Activated CD8-positive, alpha-beta memory T cell treated with anti-CD3 and anti-CD28 coated beads, Interleukin-2, amount 10 ng/mL, durations not matched to agents 7 days and 5 days (primary cell): Measurements from ENCODE around the gene TMED8. TPM values are rescaled to one million over a fixed set of nuclear protein-coding genes. Genes with fewer than 3 reads are reported as not detected.
A peak's percentile ranks its signal among the peaks of the same experiment; 100 is the strongest.

Experiments
- ATAC-seq: fragments of 150-1000 bp; cut with Tn5 transposase; one replicate; pipeline ENCODE4 v1.10.0; 2021; ENCODE audit warnings: moderate library complexity
- CTCF ChIA-PET: fragments of 350-600 bp; sonication (Branson Sonifier 250); formaldehyde crosslinking; loops from one replicate; lab custom pipeline; 2021; ENCODE audit warnings: antibody characterized with exemption; lab: Charles Lee
- DNase-seq: peaks from one replicate; pipeline ENCODE4 v3.0.0-alpha.2; 2020
- H3K27ac Mint-ChIP-seq: one replicate; pipeline ENCODE4 v1.8.0; 2021; ENCODE audit warnings: mild to moderate bottlenecking, mixed read lengths
- H3K27me3 Mint-ChIP-seq: one replicate; pipeline ENCODE4 v1.8.0; 2021; ENCODE audit warnings: mixed read lengths
- H3K36me3 Mint-ChIP-seq: one replicate; pipeline ENCODE4 v1.8.0; 2021; ENCODE audit warnings: mild to moderate bottlenecking, mixed read lengths
- H3K4me1 Mint-ChIP-seq: one replicate; pipeline ENCODE4 v1.8.0; 2021; ENCODE audit warnings: mixed read lengths
- H3K4me3 Mint-ChIP-seq: one replicate; pipeline ENCODE4 v1.8.0; 2021; ENCODE audit warnings: mild to moderate bottlenecking, moderate library complexity, mixed read lengths
- H3K9me3 Mint-ChIP-seq: one replicate; pipeline ENCODE4 v1.8.0; 2022; ENCODE audit warnings: low read depth, mixed read lengths
- total RNA-seq, 2 experiments: library from RNA; stranded (reverse); gene quantifications; one replicate each; pipeline ENCODE4 v1.2.3, GENCODE V29; 2021

The TMED8 gene
- total RNA-seq, 2 experiments from 2014 or later, result 17.6 to 24.4 TPM

- H3K9me3 Mint-ChIP-seq, result no peaks in the 10 kb centered on the region
- no peak for ATAC-seq
- no peak overlapping the region for H3K4me3 Mint-ChIP-seq
- no peaks in the 10 kb centered on the region for H3K36me3 Mint-ChIP-seq
- CTCF ChIA-PET, result interaction anchor here (3.6 to 3.9 kb wide), 2 partner anchors 11 to 162 kb away, joined by 72 to 170 read pairs; no protein-coding TSS in a partner anchor
- no peak overlapping the region for H3K27ac Mint-ChIP-seq
- H3K27me3 Mint-ChIP-seq, result no peaks in the 10 kb centered on the region
- DNase-seq, result no peak
- peaks cover 4% of the 10 kb centered on the region for H3K4me1 Mint-ChIP-seq
Measured at GRCh38 chr14:77314043-77314442, 62.9 kb downstream of the TMED8 start.

- Mint-ChIP-seq H3K36me3 (no peaks in the 10 kb centered on the region), H3K27ac (no peak overlapping the region), H3K27me3 (no peaks in the 10 kb centered on the region), H3K4me1 (peaks cover 6% of the 10 kb centered on the region), H3K4me3 (no peak overlapping the region), H3K9me3 (no peaks in the 10 kb centered on the region)
- DNase-seq (no peak), ATAC-seq (no peak)
- CTCF ChIA-PET, result interaction anchor here (0.9 to 3.9 kb wide), 2 partner anchors 12 to 162 kb away, joined by 4 to 72 read pairs; no protein-coding TSS in a partner anchor
Measured at GRCh38 chr14:77313371-77313770, 63.5 kb downstream of the TMED8 start.

- DNase-seq (no peak), ATAC-seq (no peak)
- no peak overlapping the region for H3K27ac Mint-ChIP-seq
- H3K4me3 Mint-ChIP-seq, result no peak overlapping the region
- CTCF ChIA-PET, result no interaction called here
- H3K27me3 Mint-ChIP-seq, result no peaks in the 10 kb centered on the region
- no peaks in the 10 kb centered on the region for H3K36me3 Mint-ChIP-seq
- H3K4me1 Mint-ChIP-seq, result peaks cover 10% of the 10 kb centered on the region
- H3K9me3 Mint-ChIP-seq, result no peaks in the 10 kb centered on the region
Measured at GRCh38 chr14:77311217-77311616, 65.7 kb downstream of the TMED8 start.

GRCh38 chr14:77310026-77310425, 66.9 kb downstream of the TMED8 start:
- ATAC-seq (no peak), DNase-seq (no peak)
- H3K27me3 Mint-ChIP-seq, result no peaks in the 10 kb centered on the region
- H3K36me3 Mint-ChIP-seq, result no peaks in the 10 kb centered on the region
- no peak overlapping the region for H3K27ac Mint-ChIP-seq
- H3K4me3 Mint-ChIP-seq, result no peak overlapping the region
- H3K4me1 Mint-ChIP-seq, result peaks cover 10% of the 10 kb centered on the region
- no peaks in the 10 kb centered on the region for H3K9me3 Mint-ChIP-seq
- CTCF ChIA-PET, result interaction anchor here (1.2 kb wide), 1 partner anchor 157 kb away, joined by 3 read pairs; no protein-coding TSS in a partner anchor

- H3K9me3 Mint-ChIP-seq, result no peaks in the 10 kb centered on the region
- ATAC-seq (no peak), DNase-seq (no peak)
- no peak overlapping the region for H3K27ac Mint-ChIP-seq
- H3K27me3 Mint-ChIP-seq, result peaks cover 3% of the 10 kb centered on the region
- no peak overlapping the region for H3K4me3 Mint-ChIP-seq
- CTCF ChIA-PET, result interaction anchor here (1.2 kb wide), 1 partner anchor 157 kb away, joined by 3 read pairs; no protein-coding TSS in a partner anchor
- peaks cover 17% of the 10 kb centered on the region for H3K4me1 Mint-ChIP-seq
- H3K36me3 Mint-ChIP-seq, result no peaks in the 10 kb centered on the region
Measured at GRCh38 chr14:77309131-77309530, 67.8 kb downstream of the TMED8 start.

GRCh38 chr14:77306851-77307496, 69.9 kb downstream of the TMED8 start:
- Mint-ChIP-seq H3K4me1 (peaks cover 32% of the 10 kb centered on the region), H3K36me3 (no peaks in the 10 kb centered on the region), H3K27me3 (peaks cover 3% of the 10 kb centered on the region), H3K9me3 (no peaks in the 10 kb centered on the region), H3K4me3 (no peak overlapping the region), H3K27ac (no peak overlapping the region)
- no peak for DNase-seq
- ATAC-seq, result no peak
- CTCF ChIA-PET, result interaction anchor here (0.9 to 10.6 kb wide), 3 partner anchors 8 to 24 kb away, joined by 3 to 170 read pairs (median 3); partner anchors contain the start of genes GSTZ1 and POMT2

- no peak for ATAC-seq
Measured at GRCh38 chr14:77306416-77306815, 70.5 kb downstream of the TMED8 start.

GRCh38 chr14:77305696-77306095, 71.2 kb downstream of the TMED8 start:
- ATAC-seq (no peak), DNase-seq (no peak)
- H3K4me1 Mint-ChIP-seq, result peaks cover 32% of the 10 kb centered on the region
- H3K9me3 Mint-ChIP-seq, result no peaks in the 10 kb centered on the region
- no peak overlapping the region for H3K4me3 Mint-ChIP-seq
- no peaks in the 10 kb centered on the region for H3K36me3 Mint-ChIP-seq
- no peak overlapping the region for H3K27ac Mint-ChIP-seq
- CTCF ChIA-PET, result interaction anchor here (1.2 to 10.6 kb wide), 3 partner anchors 10 to 154 kb away, joined by 5 to 170 read pairs (median 29); partner anchors contain the start of genes GSTZ1 and POMT2
- H3K27me3 Mint-ChIP-seq, result peaks cover 3% of the 10 kb centered on the region

More at GRCh38 chr14:77306416-77306815, 70.5 kb downstream of the TMED8 start:
- no peak for DNase-seq
- Mint-ChIP-seq H3K9me3 (no peaks in the 10 kb centered on the region), H3K4me3 (no peak overlapping the region), H3K4me1 (peaks cover 32% of the 10 kb centered on the region), H3K27me3 (peaks cover 3% of the 10 kb centered on the region), H3K36me3 (no peaks in the 10 kb centered on the region), H3K27ac (no peak overlapping the region)
- CTCF ChIA-PET, result interaction anchor here (0.9 to 10.6 kb wide), 3 partner anchors 9 to 24 kb away, joined by 3 to 170 read pairs (median 3); partner anchors contain the start of genes GSTZ1 and POMT2

- CTCF ChIA-PET, result interaction anchor here (0.8 to 10.6 kb wide), 6 partner anchors 8 to 180 kb away, joined by 3 to 170 read pairs (median 6); partner anchors contain the start of genes GSTZ1, POMT2, SAMD15 and TMED8
- H3K4me1 Mint-ChIP-seq, result peaks cover 26% of the 10 kb centered on the region
- H3K27ac Mint-ChIP-seq, result peak overlapping the region; percentile 73
- peaks cover 3% of the 10 kb centered on the region for H3K27me3 Mint-ChIP-seq
- H3K36me3 Mint-ChIP-seq, result no peaks in the 10 kb centered on the region
- ATAC-seq, result peak; percentile 81
- no peak overlapping the region for H3K4me3 Mint-ChIP-seq
- peak; percentile 78 for DNase-seq
- H3K9me3 Mint-ChIP-seq, result no peaks in the 10 kb centered on the region
Measured at GRCh38 chr14:77303417-77304156, 73.3 kb downstream of the TMED8 start.

- Mint-ChIP-seq H3K27ac (peak overlapping the region; percentile 73), H3K9me3 (no peaks in the 10 kb centered on the region), H3K4me3 (no peak overlapping the region), H3K4me1 (peaks cover 26% of the 10 kb centered on the region), H3K36me3 (no peaks in the 10 kb centered on the region), H3K27me3 (peaks cover 3% of the 10 kb centered on the region)
- CTCF ChIA-PET, result interaction anchor here (0.8 to 10.6 kb wide), 7 partner anchors 8 to 156 kb away, joined by 3 to 170 read pairs (median 5); partner anchors contain the start of genes GSTZ1, POMT2, SAMD15 and TMED8
- peak; percentile 80 for DNase-seq
- ATAC-seq, result peak; percentile 90
Measured at GRCh38 chr14:77302926-77303325, 74.0 kb downstream of the TMED8 start.

GRCh38 chr14:77301103-77301502, 75.8 kb downstream of the TMED8 start:
- peaks cover 22% of the 10 kb centered on the region for H3K4me1 Mint-ChIP-seq
- CTCF ChIA-PET, result interaction anchor here (0.8 to 10.6 kb wide), 10 partner anchors 11 to 250 kb away, joined by 3 to 170 read pairs (median 4); partner anchors contain the start of genes GSTZ1, POMT2, SAMD15 and TMED8
- no peak overlapping the region for H3K27ac Mint-ChIP-seq
- no peak overlapping the region for H3K4me3 Mint-ChIP-seq
- peaks cover 3% of the 10 kb centered on the region for H3K27me3 Mint-ChIP-seq
- no peaks in the 10 kb centered on the region for H3K9me3 Mint-ChIP-seq
- DNase-seq, result peak; percentile 78
- no peak for ATAC-seq
- no peaks in the 10 kb centered on the region for H3K36me3 Mint-ChIP-seq

- Mint-ChIP-seq H3K4me1 (peaks cover 21% of the 10 kb centered on the region), H3K9me3 (no peaks in the 10 kb centered on the region), H3K36me3 (no peaks in the 10 kb centered on the region), H3K27me3 (peaks cover 2% of the 10 kb centered on the region), H3K4me3 (no peak overlapping the region), H3K27ac (no peak overlapping the region)
- ATAC-seq (no peak), DNase-seq (no peak)
- CTCF ChIA-PET, result interaction anchor here (0.6 to 10.6 kb wide), 3 partner anchors 16 to 248 kb away, joined by 3 to 170 read pairs (median 7); partner anchors contain the start of genes SAMD15 and TMED8
Measured at GRCh38 chr14:77299771-77300170, 77.1 kb downstream of the TMED8 start.

GRCh38 chr14:77296906-77297305, 80.0 kb downstream of the TMED8 start:
- no peak for ATAC-seq
- no peak overlapping the region for H3K27ac Mint-ChIP-seq
- CTCF ChIA-PET, result interaction anchor here (2.0 kb wide), 1 partner anchor 19 kb away, joined by 7 read pairs; no protein-coding TSS in a partner anchor

More at GRCh38 chr14:77296906-77297305, 80.0 kb downstream of the TMED8 start:
- Mint-ChIP-seq H3K27me3 (no peaks in the 10 kb centered on the region), H3K4me1 (no peaks in the 10 kb centered on the region), H3K4me3 (no peak overlapping the region), H3K9me3 (no peaks in the 10 kb centered on the region), H3K36me3 (no peaks in the 10 kb centered on the region)
- DNase-seq, result no peak
